Esophagus (tissue), 2 donors: ENCODE results near the gene ADGRB3. TPM values are rescaled to one million over a fixed set of nuclear protein-coding genes. Genes with fewer than 3 reads are reported as not detected.

Source experiments
- H3K27ac ChIP-seq, 2 donors: one replicate each; pipeline ENCODE4 v1.5.1; 2013; ENCODE audit warnings: low read depth in 2 of 2, mild to moderate bottlenecking in 2 of 2, inconsistent platforms in 1 of 2, low read length in 1 of 2, moderate library complexity in 1 of 2
- H3K27me3 ChIP-seq, 2 donors: one replicate each; pipeline ENCODE4 v1.6.1; 2013; ENCODE audit warnings: low read length in 2 of 2, control low read depth in 1 of 2, mild to moderate bottlenecking in 1 of 2; ENCODE audit not compliant: insufficient read depth in 2 of 2, control insufficient read depth in 1 of 2
- H3K36me3 ChIP-seq, 2 donors: one replicate each; pipeline ENCODE4 v1.6.1; 2013; ENCODE audit warnings: low read length in 1 of 2; ENCODE audit not compliant: control insufficient read depth in 2 of 2, insufficient read depth in 2 of 2
- H3K4me1 ChIP-seq, 2 donors: one replicate each; pipeline ENCODE4 v1.6.1; 2013; ENCODE audit warnings: low read length in 1 of 2; ENCODE audit not compliant: control insufficient read depth in 2 of 2, insufficient read depth in 2 of 2
- H3K4me3 ChIP-seq, 2 donors: one replicate each; pipeline ENCODE4 v1.5.1; 2013; ENCODE audit warnings: low read length in 2 of 2, mild to moderate bottlenecking in 2 of 2, low read depth in 1 of 2, moderate library complexity in 1 of 2
- H3K9me3 ChIP-seq, 2 donors: one replicate each; pipeline ENCODE4 v1.6.1; 2013; ENCODE audit warnings: mild to moderate bottlenecking in 2 of 2, low read depth in 1 of 2, low read length in 1 of 2, moderate library complexity in 1 of 2; ENCODE audit not compliant: control insufficient read depth in 2 of 2, insufficient read depth in 1 of 2
- WGBS, 2 donors: extraction: QIAGEN DNeasy Blood & Tissue Kit; methylation state at CpG; one replicate each; pipeline ENCODE4 v1.1.7; 2013; 5-methylcytosine and 5-hydroxymethylcytosine counted together
- polyA plus RNA-seq, 2 donors: library from polyadenylated mRNA; stranded (reverse); fragments of 200-250 nt; gene quantifications; one replicate each; pipeline ENCODE4 v1.2.3, GENCODE V29; 2013
- donor health status: healthy with polysubstance abuse.
- donor health status: Bipolar disorder and iron deficiency.

The ADGRB3 gene
- polyA plus RNA-seq, 2 donors: 0.08 to 0.14 TPM

DNA sequence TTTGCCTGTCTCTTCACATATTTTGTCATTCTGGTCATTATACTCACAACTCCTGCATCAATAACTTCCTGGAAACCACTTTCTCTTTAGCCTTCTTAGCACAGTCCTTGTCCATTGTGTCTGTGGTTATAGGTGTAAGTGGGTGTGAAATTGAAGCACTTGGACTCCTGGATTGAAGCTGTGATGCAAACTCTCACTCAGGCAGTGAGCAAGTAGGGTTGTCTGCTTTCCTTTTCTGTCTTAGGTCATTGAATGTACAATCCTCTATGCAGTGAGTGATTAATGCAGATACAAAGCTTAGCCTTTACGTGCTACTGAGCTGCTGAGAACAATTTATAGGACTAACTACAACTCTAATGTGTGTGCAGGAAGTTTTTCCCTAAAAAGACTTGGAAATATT lies 54.8 kb downstream of the ADGRB3 start:
- Histone ChIP-seq H3K27me3 (no peaks in the 10 kb centered on the region), H3K4me3 (no peak overlapping the region), H3K27ac (no peak overlapping the region), H3K4me1 (no peaks in the 10 kb centered on the region), H3K9me3 (no peaks in the 10 kb centered on the region), H3K36me3 (no peaks in the 10 kb centered on the region)
- WGBS, 2 donors: 32 to 43% methylated on average over 1 of the region's 1 CpG

DNA sequence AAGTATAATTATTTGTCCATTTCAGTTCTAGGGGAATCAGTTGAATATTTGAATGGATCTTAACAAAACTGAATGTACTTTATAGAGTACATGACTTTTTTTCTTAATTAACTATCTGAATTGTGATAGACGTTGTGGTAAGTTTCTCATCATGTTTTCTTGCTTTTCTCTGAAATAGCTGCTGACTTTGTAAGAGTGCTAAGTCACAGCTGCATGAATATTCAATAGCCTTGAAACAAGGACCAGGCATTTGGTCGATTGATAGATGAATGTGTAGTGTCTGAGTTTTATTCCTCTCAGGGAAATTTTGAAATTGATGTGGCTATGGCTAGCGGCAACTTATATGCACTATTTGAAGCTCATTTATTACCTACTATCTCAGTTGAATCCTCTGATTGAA lies 56.0 kb downstream of the ADGRB3 start:
- H3K27me3 ChIP-seq: no peaks in the 10 kb centered on the region
- no peak overlapping the region for H3K27ac ChIP-seq
- no peaks in the 10 kb centered on the region for H3K9me3 ChIP-seq
- 69% methylated on average over 3 of the region's 3 CpGs for WGBS, 2 donors
- no peaks in the 10 kb centered on the region for H3K4me1 ChIP-seq
- no peak overlapping the region for H3K4me3 ChIP-seq
- H3K36me3 ChIP-seq: no peaks in the 10 kb centered on the region

DNA sequence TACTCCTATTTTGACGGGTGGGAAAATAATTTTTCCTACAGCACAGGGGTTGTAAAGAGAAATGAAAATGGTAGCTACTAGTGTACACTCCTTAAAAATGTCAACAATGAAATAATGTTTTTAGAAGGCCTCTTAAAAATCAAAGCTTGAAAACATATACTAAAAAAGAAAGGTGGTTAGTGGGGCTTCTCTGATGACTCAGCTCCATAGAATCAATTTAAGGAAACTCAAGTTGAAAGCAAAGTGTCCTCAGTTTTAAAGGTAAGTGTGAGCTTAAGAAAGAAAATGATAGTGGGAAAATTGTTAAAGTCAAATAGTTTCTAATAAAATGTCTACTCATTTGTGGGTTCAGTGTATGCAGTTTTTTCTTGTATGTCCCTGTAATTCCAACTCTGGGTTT lies 58.2 kb downstream of the ADGRB3 start:
- Histone ChIP-seq H3K36me3 (no peaks in the 10 kb centered on the region), H3K4me1 (no peaks in the 10 kb centered on the region)
- WGBS, 2 donors: 75 to 85% methylated on average over 1 of the region's 1 CpG

DNA sequence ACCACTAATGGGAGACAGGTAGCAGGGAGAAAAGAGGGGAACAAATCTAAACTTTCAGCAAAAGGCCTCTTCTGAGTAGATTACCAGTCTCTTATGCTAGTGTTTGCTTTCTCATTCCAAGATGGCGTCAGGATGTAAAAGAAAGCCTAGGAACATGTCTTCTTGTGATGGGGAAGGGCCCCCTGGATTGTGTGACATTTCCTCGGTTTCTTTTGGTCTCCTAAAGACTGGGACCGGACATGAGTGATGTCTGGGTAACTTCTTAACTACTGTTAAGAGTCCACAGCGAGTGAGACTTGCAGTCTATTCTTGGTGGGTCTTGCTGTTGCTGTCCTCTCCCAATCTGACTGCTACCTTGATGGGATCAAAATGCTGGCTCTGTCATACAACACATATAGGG lies 60.3 kb downstream of the ADGRB3 start:
- Histone ChIP-seq H3K27ac (no peak overlapping the region), H3K9me3 (no peaks in the 10 kb centered on the region), H3K36me3 (no peaks in the 10 kb centered on the region), H3K4me1 (no peaks in the 10 kb centered on the region), H3K27me3 (no peaks in the 10 kb centered on the region), H3K4me3 (no peak overlapping the region)
- WGBS, 2 donors: 70 to 80% methylated on average over 4 of the region's 4 CpGs

More for the DNA sequence above, 58.2 kb downstream of the ADGRB3 start:
- Histone ChIP-seq H3K4me3 (no peak overlapping the region), H3K9me3 (no peaks in the 10 kb centered on the region), H3K27ac (no peak overlapping the region), H3K27me3 (no peaks in the 10 kb centered on the region)

DNA sequence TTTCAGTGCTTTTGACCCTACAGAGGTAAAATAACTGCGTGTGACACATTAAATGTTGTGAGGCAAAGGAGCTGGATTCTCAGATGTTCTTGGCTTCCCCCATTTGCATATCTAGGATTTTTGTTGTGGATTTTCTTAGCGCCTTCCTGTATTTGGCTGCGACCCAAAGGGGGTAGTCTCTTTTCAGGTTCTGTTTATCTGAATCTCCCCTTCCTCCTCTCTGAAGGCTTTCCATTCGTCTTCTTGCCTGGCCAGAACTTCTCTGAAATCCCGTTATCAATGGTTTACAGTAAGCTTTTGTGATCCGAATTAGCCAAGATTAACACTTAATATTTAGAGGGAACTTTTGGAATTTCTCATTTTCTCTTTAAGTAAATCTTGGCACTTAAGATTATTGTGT lies 60.8 kb downstream of the ADGRB3 start:
- H3K4me3 ChIP-seq: no peak overlapping the region
- 81 to 82% methylated on average over 6 of the region's 6 CpGs for whole genome bisulfite sequencing, 2 donors
- H3K27ac ChIP-seq: no peak overlapping the region

DNA sequence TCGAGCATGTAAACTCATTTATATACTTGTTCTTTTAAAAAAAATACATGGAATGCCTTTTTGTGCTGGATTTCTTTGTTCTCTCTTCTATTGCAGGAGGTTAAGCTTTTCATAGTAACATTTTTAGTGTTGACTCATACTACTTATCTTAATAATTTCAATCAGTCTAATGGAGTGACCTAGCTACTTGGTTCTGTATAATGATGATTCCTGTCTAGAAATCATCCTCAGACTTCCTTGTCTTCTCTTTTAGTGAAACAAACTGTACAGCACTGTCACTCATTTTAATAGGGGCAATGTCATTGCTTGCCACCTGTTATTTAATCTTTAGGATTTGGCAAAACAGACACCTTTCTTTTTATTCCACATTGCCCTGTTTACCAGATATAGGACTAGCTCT lies 62.3 kb downstream of the ADGRB3 start:
- Histone ChIP-seq H3K27me3 (no peaks in the 10 kb centered on the region), H3K27ac (no peak overlapping the region), H3K4me3 (no peak overlapping the region), H3K36me3 (no peaks in the 10 kb centered on the region), H3K9me3 (no peaks in the 10 kb centered on the region), H3K4me1 (no peaks in the 10 kb centered on the region)
- 54 to 62% methylated on average over 1 of the region's 1 CpG for WGBS, 2 donors

More for the DNA sequence above, 60.8 kb downstream of the ADGRB3 start:
- Histone ChIP-seq H3K36me3 (no peaks in the 10 kb centered on the region), H3K4me1 (no peaks in the 10 kb centered on the region), H3K27me3 (no peaks in the 10 kb centered on the region), H3K9me3 (no peaks in the 10 kb centered on the region)

DNA sequence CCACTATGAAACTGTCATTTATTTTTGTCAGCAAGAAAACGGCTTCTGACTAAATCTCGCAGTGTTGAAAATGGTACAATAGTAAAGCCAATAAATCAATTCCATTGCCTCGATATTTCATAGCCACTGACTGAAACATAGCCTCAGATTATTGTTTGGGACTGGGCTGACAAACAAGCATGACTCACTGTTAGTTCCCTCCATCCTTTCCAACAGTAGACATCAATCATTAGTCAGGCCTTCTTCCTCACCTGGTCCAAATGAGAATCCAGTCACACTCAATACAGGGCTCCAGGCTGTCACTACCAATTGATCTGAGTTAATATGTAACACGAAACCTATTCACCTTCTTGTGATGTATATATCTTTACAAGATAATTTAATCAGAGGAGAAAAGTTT lies 66.1 kb downstream of the ADGRB3 start:
- H3K9me3 ChIP-seq: no peaks in the 10 kb centered on the region
- H3K4me1 ChIP-seq: no peaks in the 10 kb centered on the region
- H3K27me3 ChIP-seq: no peaks in the 10 kb centered on the region
- H3K27ac ChIP-seq: no peak overlapping the region
- no peak overlapping the region for H3K4me3 ChIP-seq
- 63 to 78% methylated on average over 4 of the region's 4 CpGs for WGBS, 2 donors
- no peaks in the 10 kb centered on the region for H3K36me3 ChIP-seq

DNA sequence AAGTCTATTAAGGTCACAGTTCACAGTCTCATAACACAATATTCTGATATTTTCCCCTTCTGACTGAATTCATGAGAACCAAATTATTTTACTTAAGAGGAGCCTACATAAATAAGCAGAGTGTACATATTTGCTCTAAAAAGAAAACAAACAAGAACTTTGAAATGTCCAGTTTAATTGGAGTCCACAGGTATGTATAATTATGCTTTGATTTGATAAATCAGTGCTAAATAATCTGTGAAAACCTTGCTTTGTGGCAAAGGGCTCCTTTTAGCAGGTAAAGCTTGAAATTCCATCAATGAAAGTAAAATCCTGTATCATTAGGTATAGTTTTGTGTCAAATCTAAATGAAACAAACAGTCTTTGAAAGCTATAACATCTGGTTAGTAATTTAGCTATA lies 69.4 kb downstream of the ADGRB3 start:
- H3K27ac ChIP-seq: no peak overlapping the region
- H3K36me3 ChIP-seq: no peaks in the 10 kb centered on the region
- H3K9me3 ChIP-seq: peaks cover 0 to 2% of the 10 kb centered on the region in 2 donors
- H3K4me1 ChIP-seq: no peaks in the 10 kb centered on the region
- H3K27me3 ChIP-seq: no peaks in the 10 kb centered on the region
- no peak overlapping the region for H3K4me3 ChIP-seq

DNA sequence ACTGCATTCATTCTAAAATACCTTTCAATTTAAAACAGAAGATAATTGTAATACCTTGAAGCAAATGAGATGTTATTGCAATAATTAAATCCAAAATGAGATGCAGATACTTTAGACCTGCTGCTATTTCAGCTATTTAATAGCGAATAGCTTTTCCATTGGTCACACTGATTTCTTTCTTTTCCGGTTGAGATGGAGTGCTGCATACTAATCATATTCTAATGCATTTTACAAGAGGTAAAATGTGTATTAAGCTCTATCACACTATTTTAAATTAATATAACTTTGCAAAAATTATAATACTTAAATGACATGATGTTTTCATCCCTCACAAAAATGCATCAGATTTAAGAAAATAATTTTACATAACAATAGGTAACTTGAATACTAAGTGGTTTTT lies 74.0 kb downstream of the ADGRB3 start:
- 89 to 92% methylated on average over 2 of the region's 2 CpGs for WGBS, 2 donors
- Histone ChIP-seq H3K36me3 (no peaks in the 10 kb centered on the region), H3K9me3 (peaks cover 0 to 2% of the 10 kb centered on the region in 2 donors), H3K27me3 (no peaks in the 10 kb centered on the region), H3K4me3 (no peak overlapping the region), H3K27ac (no peak overlapping the region), H3K4me1 (no peaks in the 10 kb centered on the region)

DNA sequence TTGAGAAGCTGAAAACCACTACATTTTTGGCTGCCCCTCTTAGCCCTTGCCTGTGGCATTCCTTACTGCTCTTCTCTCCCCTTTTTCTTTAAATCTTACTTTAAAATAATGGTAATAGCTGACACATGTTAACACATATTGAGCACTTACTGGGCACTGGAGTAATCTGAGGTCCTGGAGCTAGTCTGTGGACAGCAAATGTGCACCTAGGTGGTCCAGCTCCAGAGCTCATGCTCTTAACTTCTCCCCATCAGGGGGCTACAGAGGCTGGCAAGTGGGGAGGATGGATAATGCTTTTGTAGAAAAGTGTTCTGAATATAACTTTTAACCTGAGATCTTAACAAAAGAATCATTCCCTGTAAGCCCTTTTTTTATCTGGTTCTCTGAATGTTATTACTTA lies 74.8 kb downstream of the ADGRB3 start:
- no peaks in the 10 kb centered on the region for H3K36me3 ChIP-seq
- H3K9me3 ChIP-seq: peaks cover 0 to 2% of the 10 kb centered on the region in 2 donors
- no peaks in the 10 kb centered on the region for H3K4me1 ChIP-seq
- no peaks in the 10 kb centered on the region for H3K27me3 ChIP-seq
- no peak overlapping the region for H3K4me3 ChIP-seq
- H3K27ac ChIP-seq: no peak overlapping the region
